ENCODE data around the gene TTC39C. TPM values are rescaled to one million over a fixed set of nuclear protein-coding genes. Genes with fewer than 3 reads are reported as not detected.

The TTC39C gene
- total and polyA plus RNA-seq, 2 donors (not counting 1 experiment from before 2014, with no cell fraction given), result 15.8 to 32.0 TPM

- H4K20me1 ChIP-seq (ENCODE audit: control insufficient read depth, extremely low read depth, insufficient read depth, low read length), result no peaks in the 10 kb centered on the region
- H3K27me3 ChIP-seq (ENCODE audit: control insufficient read depth, insufficient read depth, low read length), result no peaks in the 10 kb centered on the region
- no peaks in the 10 kb centered on the region for H3K79me2 ChIP-seq (ENCODE audit: control insufficient read depth, insufficient read depth, low read length)
- no peak overlapping the region for H2AFZ ChIP-seq (ENCODE audit: low read length)
- no peak overlapping the region for H3K4me2 ChIP-seq (ENCODE audit: extremely low read depth, insufficient read depth, low read length)
- no peak overlapping the region for H3K4me3 ChIP-seq (replicated peaks in 1 of 4; ENCODE audit: control extremely low read depth in 1 of 4, insufficient read depth in 1 of 4, low read depth in 3 of 4, low read length in 4 of 4)
- TF ChIP-seq, protein P1, sequence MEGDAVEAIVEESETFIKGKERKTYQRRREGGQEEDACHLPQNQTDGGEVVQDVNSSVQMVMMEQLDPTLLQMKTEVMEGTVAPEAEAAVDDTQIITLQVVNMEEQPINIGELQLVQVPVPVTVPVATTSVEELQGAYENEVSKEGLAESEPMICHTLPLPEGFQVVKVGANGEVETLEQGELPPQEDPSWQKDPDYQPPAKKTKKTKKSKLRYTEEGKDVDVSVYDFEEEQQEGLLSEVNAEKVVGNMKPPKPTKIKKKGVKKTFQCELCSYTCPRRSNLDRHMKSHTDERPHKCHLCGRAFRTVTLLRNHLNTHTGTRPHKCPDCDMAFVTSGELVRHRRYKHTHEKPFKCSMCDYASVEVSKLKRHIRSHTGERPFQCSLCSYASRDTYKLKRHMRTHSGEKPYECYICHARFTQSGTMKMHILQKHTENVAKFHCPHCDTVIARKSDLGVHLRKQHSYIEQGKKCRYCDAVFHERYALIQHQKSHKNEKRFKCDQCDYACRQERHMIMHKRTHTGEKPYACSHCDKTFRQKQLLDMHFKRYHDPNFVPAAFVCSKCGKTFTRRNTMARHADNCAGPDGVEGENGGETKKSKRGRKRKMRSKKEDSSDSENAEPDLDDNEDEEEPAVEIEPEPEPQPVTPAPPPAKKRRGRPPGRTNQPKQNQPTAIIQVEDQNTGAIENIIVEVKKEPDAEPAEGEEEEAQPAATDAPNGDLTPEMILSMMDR (conservative IDR thresholded peaks at IDR 0.05 in 1 of 2, IDR thresholded peaks at IDR 0.05 in 1 of 2; ENCODE audit: low read depth in 1 of 2, low read length in 2 of 2), result no peak
- TF ChIP-seq EZH2 (IDR thresholded peaks at IDR 0.05; ENCODE audit: low read length, missing control alignments), result no peak
- no peaks in the 10 kb centered on the region for H3K4me1 ChIP-seq (ENCODE audit: control insufficient read depth, extremely low read depth, insufficient read depth, low read length)
- DNase-seq (ENCODE audit: low read depth in 2 of 2), result peak in 1 of 2 donors; percentile 19
- no peaks in the 10 kb centered on the region for H3K9me3 ChIP-seq (ENCODE audit: control insufficient read depth, insufficient read depth, low read depth, low read length)
- H3K9ac ChIP-seq (ENCODE audit: insufficient read depth, low read length), result no peak overlapping the region
- no peak overlapping the region for H3K27ac ChIP-seq (ENCODE audit: insufficient read depth, low read length)
- no peaks in the 10 kb centered on the region for H3K36me3 ChIP-seq (ENCODE audit: control insufficient read depth, insufficient read depth, low read length)
These were observed 74.5 kb downstream of the TTC39C start for GRCh38 chr18:24089076-24089475.

DNA sequence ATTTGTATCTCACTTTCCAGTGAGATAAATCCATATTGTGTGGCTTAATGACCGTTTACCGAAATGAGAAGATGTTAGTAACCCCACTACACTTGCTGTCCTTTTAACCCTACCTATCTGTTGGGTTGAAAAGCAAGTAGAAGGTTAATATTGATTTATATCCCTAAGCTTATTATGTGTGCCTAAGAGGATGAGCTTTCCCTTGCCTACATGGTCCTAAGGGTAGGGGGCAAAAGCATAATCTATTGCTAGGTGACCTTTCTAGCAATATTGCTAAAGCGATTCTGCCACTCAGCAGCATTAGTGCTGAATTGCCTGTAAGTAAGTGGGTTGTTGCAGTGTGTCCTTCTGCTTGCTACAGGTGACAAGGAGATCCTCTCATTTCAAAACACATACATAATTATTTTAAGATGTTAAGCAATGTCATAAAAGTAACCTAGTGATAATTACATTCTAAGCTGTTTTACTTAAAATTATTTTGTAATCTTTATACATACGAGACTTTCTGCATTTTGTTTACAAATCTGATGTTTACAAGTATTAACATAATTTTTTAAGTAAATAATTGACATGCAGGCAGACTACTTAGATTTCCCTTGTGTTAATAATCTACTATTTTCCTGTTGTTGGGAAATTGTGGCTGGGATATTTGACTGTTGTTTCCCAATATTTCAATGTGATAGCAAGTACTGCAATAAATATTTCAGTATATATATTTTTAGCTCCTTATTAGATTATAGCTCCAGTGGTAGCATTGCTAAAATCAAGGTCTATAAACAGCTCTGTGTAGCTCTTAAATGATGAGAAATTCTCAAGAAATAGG is 75.2 kb downstream of the TTC39C start:
- H3K36me3 ChIP-seq (ENCODE audit: control insufficient read depth, insufficient read depth, low read length), result no peaks in the 10 kb centered on the region
- H2AFZ ChIP-seq (ENCODE audit: low read length), result no peak overlapping the region
- H3K79me2 ChIP-seq (ENCODE audit: control insufficient read depth, insufficient read depth, low read length), result no peaks in the 10 kb centered on the region
- H3K9me3 ChIP-seq (ENCODE audit: control insufficient read depth, insufficient read depth, low read depth, low read length), result no peaks in the 10 kb centered on the region
- no peaks in the 10 kb centered on the region for H4K20me1 ChIP-seq (ENCODE audit: control insufficient read depth, extremely low read depth, insufficient read depth, low read length)
- no peaks in the 10 kb centered on the region for H3K4me1 ChIP-seq (ENCODE audit: control insufficient read depth, extremely low read depth, insufficient read depth, low read length)
- TF ChIP-seq, protein P1 (conservative IDR thresholded peaks at IDR 0.05 in 1 of 2, IDR thresholded peaks at IDR 0.05 in 1 of 2; ENCODE audit: low read depth in 1 of 2, low read length in 2 of 2), result no peak
- TF ChIP-seq EZH2 (IDR thresholded peaks at IDR 0.05; ENCODE audit: low read length, missing control alignments), result no peak
- no peak overlapping the region for H3K4me3 ChIP-seq (replicated peaks in 1 of 4; ENCODE audit: control extremely low read depth in 1 of 4, insufficient read depth in 1 of 4, low read depth in 3 of 4, low read length in 4 of 4)
- H3K27me3 ChIP-seq (ENCODE audit: control insufficient read depth, insufficient read depth, low read length), result no peaks in the 10 kb centered on the region
- no peak overlapping the region for H3K27ac ChIP-seq (ENCODE audit: insufficient read depth, low read length)
- no peak overlapping the region for H3K9ac ChIP-seq (ENCODE audit: insufficient read depth, low read length)
- H3K4me2 ChIP-seq (ENCODE audit: extremely low read depth, insufficient read depth, low read length), result no peak overlapping the region
- no peak for DNase-seq (ENCODE audit: low read depth in 2 of 2)

DNA sequence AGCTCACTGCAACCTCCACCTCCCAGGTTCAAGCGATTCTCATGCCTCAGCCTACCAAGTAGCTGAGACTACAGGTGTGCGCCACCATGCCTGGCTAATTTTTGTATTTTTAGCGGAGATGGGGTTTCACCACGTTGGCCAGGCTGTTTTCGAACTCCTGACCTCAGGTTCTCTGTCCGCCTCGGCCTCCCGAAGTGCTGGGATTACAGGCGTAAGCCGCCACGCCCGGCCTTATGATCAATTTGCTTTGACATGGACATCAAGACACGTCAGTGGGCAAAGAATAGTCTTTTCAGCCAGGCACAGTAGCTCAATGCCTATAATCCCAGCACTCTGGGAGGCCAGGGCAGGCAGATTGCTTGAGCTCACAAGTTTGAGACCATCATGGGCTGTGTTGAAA is 76.3 kb downstream of the TTC39C start:
- no peaks in the 10 kb centered on the region for H3K36me3 ChIP-seq (ENCODE audit: control insufficient read depth, insufficient read depth, low read length)
- TF ChIP-seq EZH2 (IDR thresholded peaks at IDR 0.05; ENCODE audit: low read length, missing control alignments), result no peak
- TF ChIP-seq, protein P1 (conservative IDR thresholded peaks at IDR 0.05 in 1 of 2, IDR thresholded peaks at IDR 0.05 in 1 of 2; ENCODE audit: low read depth in 1 of 2, low read length in 2 of 2), result no peak
- H3K4me1 ChIP-seq (ENCODE audit: control insufficient read depth, extremely low read depth, insufficient read depth, low read length), result no peaks in the 10 kb centered on the region
- H3K4me2 ChIP-seq (ENCODE audit: extremely low read depth, insufficient read depth, low read length), result no peak overlapping the region
- no peak overlapping the region for H2AFZ ChIP-seq (ENCODE audit: low read length)
- H3K4me3 ChIP-seq (replicated peaks in 1 of 4; ENCODE audit: control extremely low read depth in 1 of 4, insufficient read depth in 1 of 4, low read depth in 3 of 4, low read length in 4 of 4), result no peak overlapping the region
- H4K20me1 ChIP-seq (ENCODE audit: control insufficient read depth, extremely low read depth, insufficient read depth, low read length), result no peaks in the 10 kb centered on the region
- H3K27me3 ChIP-seq (ENCODE audit: control insufficient read depth, insufficient read depth, low read length), result no peaks in the 10 kb centered on the region
- no peaks in the 10 kb centered on the region for H3K9me3 ChIP-seq (ENCODE audit: control insufficient read depth, insufficient read depth, low read depth, low read length)
- no peak overlapping the region for H3K9ac ChIP-seq (ENCODE audit: insufficient read depth, low read length)
- H3K27ac ChIP-seq (ENCODE audit: insufficient read depth, low read length), result no peak overlapping the region
- no peak for DNase-seq (ENCODE audit: low read depth in 2 of 2)
- no peaks in the 10 kb centered on the region for H3K79me2 ChIP-seq (ENCODE audit: control insufficient read depth, insufficient read depth, low read length)
